Measurements from ENCODE around the gene SMLR1. TPM values are rescaled to one million over a fixed set of nuclear protein-coding genes. Genes with fewer than 3 reads are reported as not detected.

Gene SMLR1
- total and polyA plus RNA-seq, 9 of the 15 experiments (the other 6 are each of a cell fraction or from before 2014, with no cell fraction given): not detected

DNA sequence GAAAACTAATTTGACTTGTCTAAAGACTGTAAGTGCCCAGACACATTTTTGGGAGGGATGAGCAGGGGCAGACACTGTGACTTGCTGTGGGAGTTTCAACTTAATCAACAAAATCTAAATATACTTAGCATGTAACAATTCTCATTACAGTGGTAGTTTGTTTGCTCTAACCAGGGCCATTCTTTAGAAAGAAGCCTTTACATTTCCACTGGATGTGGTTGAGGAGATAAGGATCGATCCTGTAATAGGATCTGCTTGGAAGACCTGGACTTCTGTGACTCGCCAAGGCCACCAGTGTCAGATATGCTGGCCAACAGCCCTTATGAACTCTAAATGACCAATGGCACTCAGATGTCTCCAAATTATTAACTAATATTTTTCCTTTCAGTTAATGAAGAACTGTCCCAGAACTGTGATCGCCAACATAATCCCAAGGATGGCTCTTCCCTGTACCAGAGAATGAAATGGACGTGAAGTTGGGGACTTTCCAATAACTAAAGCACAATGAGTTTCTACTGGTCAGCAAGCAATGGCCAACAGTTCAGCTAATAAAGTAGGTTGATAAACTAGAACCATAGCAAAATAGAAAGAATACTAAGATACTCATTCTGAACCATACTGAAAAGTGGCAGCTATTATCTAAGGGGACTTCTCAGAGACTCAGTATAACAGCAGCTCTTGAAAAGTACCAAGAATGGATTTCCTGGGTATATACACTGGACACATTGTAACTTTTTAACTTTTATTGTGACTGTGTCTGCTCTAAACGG, 7.5 kb downstream of the SMLR1 start:
- Histone ChIP-seq H3K9me1 (ENCODE audit: control insufficient read depth, insufficient read depth, low read length) (no peaks in the 10 kb centered on the region), H4K20me1 (replicated peaks; ENCODE audit: control insufficient read depth, insufficient read depth, low read length) (no peaks in the 10 kb centered on the region), H3K79me2 (ENCODE audit: control insufficient read depth, insufficient read depth, low read length) (no peaks in the 10 kb centered on the region), H3K9ac (ENCODE audit: insufficient read depth in 1 of 2, low read depth in 2 of 2, low read length in 2 of 2) (no peak overlapping the region), H3K4me1 (replicated peaks in 1 of 2; ENCODE audit: control insufficient read depth in 2 of 2, insufficient read depth in 2 of 2, low read length in 2 of 2) (no peaks in the 10 kb centered on the region), H3K9me3 (replicated peaks; ENCODE audit: control insufficient read depth, insufficient read depth, low read depth, low read length) (no peaks in the 10 kb centered on the region), H3K27ac (ENCODE audit: extremely low read depth, low read depth, low read length) (no peak overlapping the region), H2AFZ (ENCODE audit: low read depth, low read length) (no peak overlapping the region), H3K27me3 (ENCODE audit: control insufficient read depth in 2 of 2, insufficient read depth in 2 of 2, low read length in 2 of 2) (no peaks in the 10 kb centered on the region), H3K4me2 (ENCODE audit: insufficient read depth, low read length) (no peak overlapping the region), H3K36me3 (ENCODE audit: control insufficient read depth, insufficient read depth, low read length) (no peaks in the 10 kb centered on the region), H3K4me3 (no peak overlapping the region)
- POLR2A ChIA-PET: no interaction called here
- intact Hi-C loops (cut with micrococcal nuclease) (no loop called here), in situ Hi-C loops (cut with MboI) (no loop called here)
- FAIRE-seq (no peak), ATAC-seq (no peak), DNase-seq (ENCODE audit: extremely low read depth in 1 of 4, low spot score in 3 of 4) (no peak)
- BruUV-seq (replicated peaks): no TSS peak
- CTCF ChIA-PET (ENCODE audit: low intra/inter-chr PET ratio): no interaction called here
- WGBS (ENCODE audit: insufficient coverage, low coverage, missing lambda C conversion rate): 12% methylated on average over 5 of the region's 5 CpGs
- TF ChIP-seq RBM39 (optimal IDR thresholded peaks at IDR 0.05; ENCODE audit: low read depth, low read length) (no peak), PRPF4 (IDR thresholded peaks at IDR 0.05; ENCODE audit: insufficient read depth, low read depth, low read length, poor library complexity, severe bottlenecking) (no peak), ZNF263 (CRISPR knock-in tag; IDR thresholded peaks at IDR 0.05; ENCODE audit: borderline replicate concordance) (no peak), RBM14 (IDR thresholded peaks at IDR 0.05; ENCODE audit: borderline replicate concordance, insufficient read depth, low read depth, low read length) (no peak), GTF2B (IDR thresholded peaks at IDR 0.05; ENCODE audit: extremely low read depth, insufficient read length) (no peak), ID3 (CRISPR knock-in tag; IDR thresholded peaks at IDR 0.05) (no peak), ID3 (tag; IDR thresholded peaks at IDR 0.05) (no peak)
- TF ChIP-seq, protein P1, sequence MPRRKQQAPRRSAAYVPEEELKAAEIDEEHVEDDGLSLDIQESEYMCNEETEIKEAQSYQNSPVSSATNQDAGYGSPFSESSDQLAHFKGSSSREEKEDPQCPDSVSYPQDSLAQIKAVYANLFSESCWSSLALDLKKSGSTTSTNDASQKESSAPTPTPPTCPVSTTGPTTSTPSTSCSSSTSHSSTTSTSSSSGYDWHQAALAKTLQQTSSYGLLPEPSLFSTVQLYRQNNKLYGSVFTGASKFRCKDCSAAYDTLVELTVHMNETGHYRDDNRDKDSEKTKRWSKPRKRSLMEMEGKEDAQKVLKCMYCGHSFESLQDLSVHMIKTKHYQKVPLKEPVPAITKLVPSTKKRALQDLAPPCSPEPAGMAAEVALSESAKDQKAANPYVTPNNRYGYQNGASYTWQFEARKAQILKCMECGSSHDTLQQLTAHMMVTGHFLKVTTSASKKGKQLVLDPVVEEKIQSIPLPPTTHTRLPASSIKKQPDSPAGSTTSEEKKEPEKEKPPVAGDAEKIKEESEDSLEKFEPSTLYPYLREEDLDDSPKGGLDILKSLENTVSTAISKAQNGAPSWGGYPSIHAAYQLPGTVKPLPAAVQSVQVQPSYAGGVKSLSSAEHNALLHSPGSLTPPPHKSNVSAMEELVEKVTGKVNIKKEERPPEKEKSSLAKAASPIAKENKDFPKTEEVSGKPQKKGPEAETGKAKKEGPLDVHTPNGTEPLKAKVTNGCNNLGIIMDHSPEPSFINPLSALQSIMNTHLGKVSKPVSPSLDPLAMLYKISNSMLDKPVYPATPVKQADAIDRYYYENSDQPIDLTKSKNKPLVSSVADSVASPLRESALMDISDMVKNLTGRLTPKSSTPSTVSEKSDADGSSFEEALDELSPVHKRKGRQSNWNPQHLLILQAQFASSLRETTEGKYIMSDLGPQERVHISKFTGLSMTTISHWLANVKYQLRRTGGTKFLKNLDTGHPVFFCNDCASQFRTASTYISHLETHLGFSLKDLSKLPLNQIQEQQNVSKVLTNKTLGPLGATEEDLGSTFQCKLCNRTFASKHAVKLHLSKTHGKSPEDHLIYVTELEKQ (CRISPR knock-in tag; IDR thresholded peaks at IDR 0.05): no peak
- TF ChIP-seq, protein P2, sequence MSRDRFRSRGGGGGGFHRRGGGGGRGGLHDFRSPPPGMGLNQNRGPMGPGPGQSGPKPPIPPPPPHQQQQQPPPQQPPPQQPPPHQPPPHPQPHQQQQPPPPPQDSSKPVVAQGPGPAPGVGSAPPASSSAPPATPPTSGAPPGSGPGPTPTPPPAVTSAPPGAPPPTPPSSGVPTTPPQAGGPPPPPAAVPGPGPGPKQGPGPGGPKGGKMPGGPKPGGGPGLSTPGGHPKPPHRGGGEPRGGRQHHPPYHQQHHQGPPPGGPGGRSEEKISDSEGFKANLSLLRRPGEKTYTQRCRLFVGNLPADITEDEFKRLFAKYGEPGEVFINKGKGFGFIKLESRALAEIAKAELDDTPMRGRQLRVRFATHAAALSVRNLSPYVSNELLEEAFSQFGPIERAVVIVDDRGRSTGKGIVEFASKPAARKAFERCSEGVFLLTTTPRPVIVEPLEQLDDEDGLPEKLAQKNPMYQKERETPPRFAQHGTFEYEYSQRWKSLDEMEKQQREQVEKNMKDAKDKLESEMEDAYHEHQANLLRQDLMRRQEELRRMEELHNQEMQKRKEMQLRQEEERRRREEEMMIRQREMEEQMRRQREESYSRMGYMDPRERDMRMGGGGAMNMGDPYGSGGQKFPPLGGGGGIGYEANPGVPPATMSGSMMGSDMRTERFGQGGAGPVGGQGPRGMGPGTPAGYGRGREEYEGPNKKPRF (IDR thresholded peaks at IDR 0.05; ENCODE audit: low read depth, low read length): no peak

Data from K562 (cell line).